ENCODE data around the gene RPL7A. TPM values are rescaled to one million over a fixed set of nuclear protein-coding genes. Genes with fewer than 3 reads are reported as not detected.
"Not testable (repeated sequence)": the region's sequence is repeated elsewhere in the genome, so short reads cannot be mapped to it uniquely, and the experiment has no call there.

RPL7A gene
- 1,920 and 1,940 TPM in 2 replicates for total RNA-seq (2021)
- Bru-seq, nascent RNA, result percentile 100 among the genes with signal in this experiment
- BruChase-seq, experiment 1, labeled RNA remaining after a 2-hour chase, result percentile 100 among the genes with signal in this experiment
- BruChase-seq, experiment 2, labeled RNA remaining after a 6-hour chase, result percentile 100 among the genes with signal in this experiment
- long read RNA-seq, transcript RPL7A-202 (8 exons, 891 nt), result major isoform, 115 of 292 reads
- long read RNA-seq, transcript RPL7A-205 (8 exons, 941 nt), result minor isoform, 15 of 292 reads
- long read RNA-seq, partial matches to known transcripts, result 148 of 292 reads
- long read RNA-seq, other reads (novel, unspliced or antisense), result 12 of 292 reads

GRCh38 chr9:133347985-133348717, at the start of gene RPL7A, which contains the start of gene MED22:
Gene RPL7A (plus strand): TSS chr9:133348218. CDS start chr9:133348244, 26 bp downstream.
Gene MED22 (minus strand): TSS chr9:133348131. CDS start chr9:133346662, 1,469 bp downstream.
- ChIA-PET CTCF (no interaction called here), POLR2A (ENCODE audit: low non-redundant PET) (interaction anchor here (0.5 to 0.8 kb wide), 8 partner anchors 19 to 405 kb away, joined by 3 to 15 read pairs (median 4); partner anchors contain the start of genes CACFD1 and GTF3C5)
- Histone ChIP-seq H3K36me3 (ENCODE audit: insufficient read depth, low read length, poor library complexity, severe bottlenecking) (peaks cover 75% of the 10 kb centered on the region), H3K27me3 (replicated peaks; ENCODE audit: insufficient read depth, low read depth, low read length, poor library complexity) (no peaks in the 10 kb centered on the region), H3K4me3 (ENCODE audit: low read depth, low read length, poor library complexity, severe bottlenecking) (peak within 1 kb of the TSS; percentile 98), H3K9me3 (ENCODE audit: low read depth, low read length, poor library complexity, severe bottlenecking) (no peaks in the 10 kb centered on the region), H3K4me1 (ENCODE audit: insufficient read depth, low read length, poor library complexity, severe bottlenecking) (peaks cover 19% of the 10 kb centered on the region), H3K27ac (ENCODE audit: low read depth, low read length, poor library complexity, severe bottlenecking) (peak within 1 kb of the TSS; percentile 99)
- intact Hi-C loops (cut with micrococcal nuclease; ENCODE audit: unreplicated experiment), result loop anchor here (1.0 kb wide), 1 partner anchor 12 kb away; the partner anchor contains the start of gene SURF6
- no TSS peak for BruUV-seq (replicated peaks)
- TF ChIP-seq EZH2 (IDR thresholded peaks at IDR 0.05; ENCODE audit: borderline replicate concordance, low read depth, low read length, poor library complexity, severe bottlenecking), result no peak
- TF ChIP-seq, protein P1, sequence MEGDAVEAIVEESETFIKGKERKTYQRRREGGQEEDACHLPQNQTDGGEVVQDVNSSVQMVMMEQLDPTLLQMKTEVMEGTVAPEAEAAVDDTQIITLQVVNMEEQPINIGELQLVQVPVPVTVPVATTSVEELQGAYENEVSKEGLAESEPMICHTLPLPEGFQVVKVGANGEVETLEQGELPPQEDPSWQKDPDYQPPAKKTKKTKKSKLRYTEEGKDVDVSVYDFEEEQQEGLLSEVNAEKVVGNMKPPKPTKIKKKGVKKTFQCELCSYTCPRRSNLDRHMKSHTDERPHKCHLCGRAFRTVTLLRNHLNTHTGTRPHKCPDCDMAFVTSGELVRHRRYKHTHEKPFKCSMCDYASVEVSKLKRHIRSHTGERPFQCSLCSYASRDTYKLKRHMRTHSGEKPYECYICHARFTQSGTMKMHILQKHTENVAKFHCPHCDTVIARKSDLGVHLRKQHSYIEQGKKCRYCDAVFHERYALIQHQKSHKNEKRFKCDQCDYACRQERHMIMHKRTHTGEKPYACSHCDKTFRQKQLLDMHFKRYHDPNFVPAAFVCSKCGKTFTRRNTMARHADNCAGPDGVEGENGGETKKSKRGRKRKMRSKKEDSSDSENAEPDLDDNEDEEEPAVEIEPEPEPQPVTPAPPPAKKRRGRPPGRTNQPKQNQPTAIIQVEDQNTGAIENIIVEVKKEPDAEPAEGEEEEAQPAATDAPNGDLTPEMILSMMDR (conservative IDR thresholded peaks at IDR 0.05; ENCODE audit: low read depth, low read length), result no peak
- peak; percentile 97 for DNase-seq (ENCODE audit: low spot score)

DNA sequence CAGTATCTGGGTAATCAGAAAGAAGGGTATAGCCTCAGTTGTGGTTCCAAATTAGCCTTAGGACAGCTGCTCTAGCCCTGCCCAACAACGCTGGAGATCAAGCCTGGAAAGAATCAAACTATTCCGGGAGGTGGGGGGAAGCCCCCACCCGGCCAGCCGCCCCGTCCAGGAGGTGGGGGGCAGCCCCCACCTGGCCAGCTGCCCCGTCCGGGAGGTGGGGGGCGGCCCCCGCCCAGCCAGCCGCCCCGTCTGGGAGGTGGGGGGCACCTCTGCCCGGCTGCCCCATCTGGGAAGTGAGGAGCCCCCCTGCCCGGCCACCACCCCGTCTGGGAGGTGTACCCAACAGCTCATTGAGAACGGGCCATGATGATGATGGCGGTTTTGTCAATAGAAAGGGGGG, 48.0 kb upstream of the RPL7A start:
- H3K27ac ChIP-seq (ENCODE audit: low read depth, low read length, poor library complexity, severe bottlenecking); POLR2A ChIA-PET (ENCODE audit: low non-redundant PET); intact Hi-C loops (cut with micrococcal nuclease; ENCODE audit: unreplicated experiment); DNase-seq (ENCODE audit: low spot score); CTCF ChIA-PET; H3K36me3 ChIP-seq (ENCODE audit: insufficient read depth, low read length, poor library complexity, severe bottlenecking); H3K9me3 ChIP-seq (ENCODE audit: low read depth, low read length, poor library complexity, severe bottlenecking); H3K4me1 ChIP-seq (ENCODE audit: insufficient read depth, low read length, poor library complexity, severe bottlenecking); H3K4me3 ChIP-seq (ENCODE audit: low read depth, low read length, poor library complexity, severe bottlenecking); BruUV-seq (replicated peaks): not testable (repeated sequence)
- H3K27me3 ChIP-seq (replicated peaks; ENCODE audit: insufficient read depth, low read depth, low read length, poor library complexity), result peaks cover 27% of the 10 kb centered on the region

- TF ChIP-seq, protein P1 (conservative IDR thresholded peaks at IDR 0.05; ENCODE audit: low read depth, low read length), result no peak
- no peak for TF ChIP-seq EZH2 (IDR thresholded peaks at IDR 0.05; ENCODE audit: borderline replicate concordance, low read depth, low read length, poor library complexity, severe bottlenecking)
- ChIA-PET CTCF (no interaction called here), POLR2A (ENCODE audit: low non-redundant PET) (no interaction called here)
- intact Hi-C loops (cut with micrococcal nuclease; ENCODE audit: unreplicated experiment), result no loop called here
- Histone ChIP-seq H3K27me3 (replicated peaks; ENCODE audit: insufficient read depth, low read depth, low read length, poor library complexity) (peaks cover 27% of the 10 kb centered on the region), H3K4me1 (ENCODE audit: insufficient read depth, low read length, poor library complexity, severe bottlenecking) (no peaks in the 10 kb centered on the region), H3K9me3 (ENCODE audit: low read depth, low read length, poor library complexity, severe bottlenecking) (no peaks in the 10 kb centered on the region), H3K27ac (ENCODE audit: low read depth, low read length, poor library complexity, severe bottlenecking) (no peak overlapping the region), H3K4me3 (ENCODE audit: low read depth, low read length, poor library complexity, severe bottlenecking) (no peak overlapping the region), H3K36me3 (ENCODE audit: insufficient read depth, low read length, poor library complexity, severe bottlenecking) (no peaks in the 10 kb centered on the region)
- no peak for DNase-seq (ENCODE audit: low spot score)
- no TSS peak for BruUV-seq (replicated peaks)
Observed at GRCh38 chr9:133301253-133302230, 46.5 kb upstream of the RPL7A start.
